Astrocyte (in vitro differentiated cells and primary cell): ENCODE measurements around the gene RPL13A. TPM values are rescaled to one million over a fixed set of nuclear protein-coding genes. Genes with fewer than 3 reads are reported as not detected.

Source experiments
- DNase-seq: peaks from one replicate; pipeline ENCODE4 v3.0.0-alpha.2; 2010; ENCODE audit warnings: low read depth
- FAIRE-seq: peaks from 2 replicates; lab custom pipeline; 2011; peaks lifted over from hg19 to GRCh38; lab: Jason Lieb, UNC
- H2AFZ ChIP-seq: 2 replicates; pipeline ENCODE4 v1.6.0; 2012; ENCODE audit warnings: low read depth, low read length, inconsistent platforms
- H3K27ac ChIP-seq: 2 replicates; pipeline ENCODE4 v1.5.1; 2011; ENCODE audit warnings: low read depth, low read length, inconsistent platforms
- H3K27me3 ChIP-seq: 2 replicates; pipeline ENCODE4 v1.6.0; 2011; ENCODE audit warnings: low read length, inconsistent platforms; ENCODE audit not compliant: insufficient read depth
- H3K36me3 ChIP-seq: 2 replicates; pipeline ENCODE4 v1.5.1; 2011; ENCODE audit warnings: low read length, inconsistent platforms; ENCODE audit not compliant: insufficient read depth
- H3K4me1 ChIP-seq: 2 replicates; pipeline ENCODE4 v1.5.1; 2011; ENCODE audit warnings: low read length, inconsistent platforms; ENCODE audit not compliant: insufficient read depth
- H3K4me2 ChIP-seq: 2 replicates; pipeline ENCODE4 v1.6.0; 2012; ENCODE audit warnings: low read length, inconsistent platforms
- H3K4me3 ChIP-seq: 2 replicates; pipeline ENCODE4 v1.5.1; 2011; ENCODE audit warnings: low read depth, mild to moderate bottlenecking, low read length, inconsistent platforms; ENCODE audit not compliant: insufficient read depth
- H3K79me2 ChIP-seq: 2 replicates; pipeline ENCODE4 v1.6.0; 2012; ENCODE audit warnings: mild to moderate bottlenecking, low read length, inconsistent platforms; ENCODE audit not compliant: insufficient read depth
- H3K9ac ChIP-seq: 2 replicates; pipeline ENCODE4 v1.6.0; 2012; ENCODE audit warnings: mild to moderate bottlenecking, low read length, inconsistent platforms
- H3K9me3 ChIP-seq: 2 replicates; pipeline ENCODE4 v1.5.1; 2012; ENCODE audit warnings: low read depth, mild to moderate bottlenecking, low read length, inconsistent platforms; ENCODE audit not compliant: insufficient read depth
- H4K20me1 ChIP-seq: 2 replicates; pipeline ENCODE4 v1.6.0; 2012; ENCODE audit warnings: low read length, inconsistent platforms; ENCODE audit not compliant: insufficient read depth
- H3K27ac Mint-ChIP-seq: one replicate; pipeline ENCODE4 v1.8.0; 2021; ENCODE audit warnings: mild to moderate bottlenecking, mixed read lengths; ENCODE audit not compliant: unreplicated experiment
- H3K27me3 Mint-ChIP-seq: one replicate; pipeline ENCODE4 v1.8.0; 2021; ENCODE audit warnings: low read depth, mixed read lengths; ENCODE audit not compliant: unreplicated experiment
- H3K36me3 Mint-ChIP-seq: one replicate; pipeline ENCODE4 v1.8.0; 2021; ENCODE audit warnings: low read depth, mixed read lengths; ENCODE audit not compliant: unreplicated experiment
- H3K4me1 Mint-ChIP-seq: one replicate; pipeline ENCODE4 v1.8.0; 2021; ENCODE audit warnings: low read depth, mixed read lengths; ENCODE audit not compliant: unreplicated experiment
- H3K4me3 Mint-ChIP-seq: one replicate; pipeline ENCODE4 v1.8.0; 2021; ENCODE audit warnings: mild to moderate bottlenecking, moderate library complexity, mixed read lengths; ENCODE audit not compliant: unreplicated experiment
- H3K9me3 Mint-ChIP-seq: one replicate; pipeline ENCODE4 v1.8.0; 2021; ENCODE audit warnings: mild to moderate bottlenecking, mixed read lengths; ENCODE audit not compliant: unreplicated experiment
- EZH2 ChIP-seq: IDR thresholded peaks from 2 replicates; pipeline ENCODE4 v1.6.1; 2012; ENCODE audit warnings: mild to moderate bottlenecking, low read length, inconsistent platforms; ENCODE audit not compliant: insufficient read depth
- total RNA-seq: library from RNA; stranded (reverse); gene quantifications from 2 replicates; pipeline ENCODE4 v1.2.1, GENCODE V29; 2021
- TF ChIP-seq, protein P1 (sequence below): IDR thresholded peaks from 2 replicates; pipeline ENCODE4 v1.5.1; 2011; ENCODE audit warnings: low read depth, mild to moderate bottlenecking, inconsistent platforms, low read length, moderate library complexity; ENCODE audit not compliant: insufficient read depth

Gene RPL13A
- total RNA-seq, 1 donor from 2014 or later = 2,119 TPM

DNA sequence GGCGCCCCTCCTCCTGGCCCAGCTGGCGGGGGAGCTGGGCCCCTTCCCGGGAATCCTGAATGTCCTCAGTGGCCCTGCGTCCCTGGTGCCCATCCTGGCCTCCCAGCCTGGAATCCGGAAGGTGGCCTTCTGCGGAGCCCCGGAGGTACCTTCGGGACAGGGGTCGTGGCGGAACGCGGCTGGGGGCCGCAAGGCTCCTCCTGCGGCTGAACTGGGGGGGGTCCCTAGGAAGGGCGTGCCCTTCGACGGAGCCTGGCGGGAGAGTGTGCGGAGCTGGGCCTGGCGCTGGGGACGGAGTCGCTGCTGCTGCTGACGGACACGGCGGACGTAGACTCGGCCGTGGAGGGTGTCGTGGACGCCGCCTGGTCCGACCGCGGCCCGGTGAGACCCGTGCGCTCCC is 25.8 kb upstream of the RPL13A start:
- TF ChIP-seq, protein P1, sequence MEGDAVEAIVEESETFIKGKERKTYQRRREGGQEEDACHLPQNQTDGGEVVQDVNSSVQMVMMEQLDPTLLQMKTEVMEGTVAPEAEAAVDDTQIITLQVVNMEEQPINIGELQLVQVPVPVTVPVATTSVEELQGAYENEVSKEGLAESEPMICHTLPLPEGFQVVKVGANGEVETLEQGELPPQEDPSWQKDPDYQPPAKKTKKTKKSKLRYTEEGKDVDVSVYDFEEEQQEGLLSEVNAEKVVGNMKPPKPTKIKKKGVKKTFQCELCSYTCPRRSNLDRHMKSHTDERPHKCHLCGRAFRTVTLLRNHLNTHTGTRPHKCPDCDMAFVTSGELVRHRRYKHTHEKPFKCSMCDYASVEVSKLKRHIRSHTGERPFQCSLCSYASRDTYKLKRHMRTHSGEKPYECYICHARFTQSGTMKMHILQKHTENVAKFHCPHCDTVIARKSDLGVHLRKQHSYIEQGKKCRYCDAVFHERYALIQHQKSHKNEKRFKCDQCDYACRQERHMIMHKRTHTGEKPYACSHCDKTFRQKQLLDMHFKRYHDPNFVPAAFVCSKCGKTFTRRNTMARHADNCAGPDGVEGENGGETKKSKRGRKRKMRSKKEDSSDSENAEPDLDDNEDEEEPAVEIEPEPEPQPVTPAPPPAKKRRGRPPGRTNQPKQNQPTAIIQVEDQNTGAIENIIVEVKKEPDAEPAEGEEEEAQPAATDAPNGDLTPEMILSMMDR = no peak
- no peak for TF ChIP-seq EZH2
- H3K4me2 ChIP-seq = no peak overlapping the region
- no peaks in the 10 kb centered on the region for H3K79me2 ChIP-seq
- no peak overlapping the region for H3K9ac ChIP-seq
- FAIRE-seq (no peak), DNase-seq (no peak)
- H3K4me1 Mint-ChIP-seq = no peaks in the 10 kb centered on the region
- H3K4me3 ChIP-seq = no peak overlapping the region
- no peak overlapping the region for H3K4me3 Mint-ChIP-seq
- no peaks in the 10 kb centered on the region for H3K36me3 Mint-ChIP-seq
- H4K20me1 ChIP-seq = no peaks in the 10 kb centered on the region
- H3K27ac ChIP-seq = no peak overlapping the region
- H3K27me3 ChIP-seq = no peaks in the 10 kb centered on the region
- no peak overlapping the region for H2AFZ ChIP-seq
- no peaks in the 10 kb centered on the region for H3K9me3 ChIP-seq
- H3K36me3 ChIP-seq = no peaks in the 10 kb centered on the region
- H3K4me1 ChIP-seq = no peaks in the 10 kb centered on the region
- no peaks in the 10 kb centered on the region for H3K9me3 Mint-ChIP-seq
- H3K27me3 Mint-ChIP-seq = no peaks in the 10 kb centered on the region
- no peak overlapping the region for H3K27ac Mint-ChIP-seq

- Mint-ChIP-seq H3K27me3 (no peaks in the 10 kb centered on the region), H3K4me1 (no peaks in the 10 kb centered on the region), H3K27ac (no peak overlapping the region), H3K36me3 (no peaks in the 10 kb centered on the region), H3K4me3 (no peak overlapping the region), H3K9me3 (no peaks in the 10 kb centered on the region)
- Histone ChIP-seq H3K4me2 (no peak overlapping the region), H3K4me3 (no peak overlapping the region), H3K27ac (no peak overlapping the region), H3K36me3 (no peaks in the 10 kb centered on the region), H3K4me1 (no peaks in the 10 kb centered on the region), H3K9ac (no peak overlapping the region), H3K9me3 (no peaks in the 10 kb centered on the region), H4K20me1 (no peaks in the 10 kb centered on the region), H3K79me2 (no peaks in the 10 kb centered on the region), H2AFZ (no peak overlapping the region), H3K27me3 (no peaks in the 10 kb centered on the region)
- FAIRE-seq (no peak), DNase-seq (no peak)
- TF ChIP-seq, protein P1 = no peak
- TF ChIP-seq EZH2 = no peak
Measured at GRCh38 chr19:49462492-49462891, 24.9 kb upstream of the RPL13A start.

GRCh38 chr19:49463960-49464740 is 23.3 kb upstream of the RPL13A start:
- Mint-ChIP-seq H3K27me3 (no peaks in the 10 kb centered on the region), H3K36me3 (peaks cover 3% of the 10 kb centered on the region), H3K9me3 (no peaks in the 10 kb centered on the region), H3K4me3 (no peak overlapping the region), H3K27ac (no peak overlapping the region), H3K4me1 (no peaks in the 10 kb centered on the region)
- no peaks in the 10 kb centered on the region for H3K36me3 ChIP-seq
- no peaks in the 10 kb centered on the region for H3K4me1 ChIP-seq
- no peak overlapping the region for H3K4me2 ChIP-seq
- DNase-seq (no peak), FAIRE-seq (no peak)
- no peaks in the 10 kb centered on the region for H3K79me2 ChIP-seq
- H3K9me3 ChIP-seq = no peaks in the 10 kb centered on the region
- H2AFZ ChIP-seq = no peak overlapping the region
- H3K27ac ChIP-seq = no peak overlapping the region
- TF ChIP-seq EZH2 = no peak
- TF ChIP-seq, protein P1 = no peak
- no peaks in the 10 kb centered on the region for H3K27me3 ChIP-seq
- H4K20me1 ChIP-seq = no peaks in the 10 kb centered on the region
- H3K9ac ChIP-seq = no peak overlapping the region
- H3K4me3 ChIP-seq = no peak overlapping the region
